VCaP (cell line): ENCODE data around the gene HSPB7.
"Not testable (repeated sequence)": the region's sequence is repeated elsewhere in the genome, so short reads cannot be mapped to it uniquely, and the experiment has no call there.

ENCODE experiments used
- H3K27ac ChIP-seq: fragments of 450-650 bp; 2 replicates; pipeline ENCODE4 v1.5.1; 2017
- TF ChIP-seq, protein P1 (sequence below): fragments of 450-650 bp; conservative IDR thresholded peaks from 2 replicates; pipeline ENCODE4 v1.5.1; 2017; ENCODE audit warnings: mild to moderate bottlenecking, moderate library complexity

The HSPB7 gene

DNA sequence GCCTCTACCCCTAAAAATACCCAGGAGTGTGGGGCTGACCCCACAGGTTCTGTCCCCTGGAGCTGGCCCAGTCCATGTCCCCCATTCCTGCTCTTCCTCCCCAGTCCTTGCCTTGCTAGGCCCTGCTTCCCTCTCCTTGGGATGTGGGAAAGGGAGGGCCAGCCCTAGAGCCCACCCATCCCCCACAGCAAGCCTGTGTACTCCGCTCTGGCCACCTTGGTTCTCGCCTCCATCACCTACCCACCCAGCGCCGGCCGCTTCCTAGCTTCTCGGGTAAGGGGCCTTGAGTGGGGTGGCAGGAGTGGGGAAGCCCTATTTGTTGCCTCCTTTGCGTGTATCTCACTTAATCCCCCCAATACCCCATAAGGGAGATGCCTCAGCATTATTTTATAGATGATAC, 32.5 kb upstream of the HSPB7 start:
- TF ChIP-seq, protein P1, sequence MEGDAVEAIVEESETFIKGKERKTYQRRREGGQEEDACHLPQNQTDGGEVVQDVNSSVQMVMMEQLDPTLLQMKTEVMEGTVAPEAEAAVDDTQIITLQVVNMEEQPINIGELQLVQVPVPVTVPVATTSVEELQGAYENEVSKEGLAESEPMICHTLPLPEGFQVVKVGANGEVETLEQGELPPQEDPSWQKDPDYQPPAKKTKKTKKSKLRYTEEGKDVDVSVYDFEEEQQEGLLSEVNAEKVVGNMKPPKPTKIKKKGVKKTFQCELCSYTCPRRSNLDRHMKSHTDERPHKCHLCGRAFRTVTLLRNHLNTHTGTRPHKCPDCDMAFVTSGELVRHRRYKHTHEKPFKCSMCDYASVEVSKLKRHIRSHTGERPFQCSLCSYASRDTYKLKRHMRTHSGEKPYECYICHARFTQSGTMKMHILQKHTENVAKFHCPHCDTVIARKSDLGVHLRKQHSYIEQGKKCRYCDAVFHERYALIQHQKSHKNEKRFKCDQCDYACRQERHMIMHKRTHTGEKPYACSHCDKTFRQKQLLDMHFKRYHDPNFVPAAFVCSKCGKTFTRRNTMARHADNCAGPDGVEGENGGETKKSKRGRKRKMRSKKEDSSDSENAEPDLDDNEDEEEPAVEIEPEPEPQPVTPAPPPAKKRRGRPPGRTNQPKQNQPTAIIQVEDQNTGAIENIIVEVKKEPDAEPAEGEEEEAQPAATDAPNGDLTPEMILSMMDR, result no peak
- no peak overlapping the region for H3K27ac ChIP-seq

DNA sequence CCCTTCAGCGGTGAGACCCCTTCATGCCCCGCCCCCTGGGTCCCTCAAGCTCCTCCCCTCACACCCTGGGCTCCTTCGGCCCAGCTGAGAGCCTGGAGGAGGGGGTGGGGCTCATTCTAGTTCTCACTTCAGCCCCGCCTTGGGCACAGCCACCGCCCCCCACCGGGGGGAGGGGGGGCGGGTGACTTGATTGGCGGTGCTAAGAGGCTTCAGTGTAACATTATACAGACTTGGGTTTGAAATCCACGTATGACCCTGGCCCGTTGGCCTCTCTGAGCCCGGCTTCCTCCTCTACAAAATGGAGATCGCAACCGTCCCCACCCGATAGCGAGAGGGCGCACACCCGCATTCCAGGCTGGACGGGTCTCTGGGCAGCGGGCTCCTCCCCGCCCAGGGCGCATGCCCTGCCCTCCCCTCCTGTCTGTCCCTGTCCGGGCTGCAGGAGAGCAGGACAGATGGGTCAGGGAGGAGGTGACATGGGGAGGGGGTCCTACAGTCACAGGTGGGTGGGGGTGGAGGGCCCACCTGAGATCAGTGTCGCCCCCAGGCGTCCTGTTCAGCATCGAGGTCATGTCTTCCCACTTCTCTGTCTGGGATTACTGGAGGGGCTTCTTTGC, 30.8 kb upstream of the HSPB7 start:
- TF ChIP-seq, protein P1, result 0 out of 2 replicates have a peak, but pooled peaks have one; percentile 6
- H3K27ac ChIP-seq, result peak overlapping the region; percentile 43; the same call in 1 of the 2 replicates

DNA sequence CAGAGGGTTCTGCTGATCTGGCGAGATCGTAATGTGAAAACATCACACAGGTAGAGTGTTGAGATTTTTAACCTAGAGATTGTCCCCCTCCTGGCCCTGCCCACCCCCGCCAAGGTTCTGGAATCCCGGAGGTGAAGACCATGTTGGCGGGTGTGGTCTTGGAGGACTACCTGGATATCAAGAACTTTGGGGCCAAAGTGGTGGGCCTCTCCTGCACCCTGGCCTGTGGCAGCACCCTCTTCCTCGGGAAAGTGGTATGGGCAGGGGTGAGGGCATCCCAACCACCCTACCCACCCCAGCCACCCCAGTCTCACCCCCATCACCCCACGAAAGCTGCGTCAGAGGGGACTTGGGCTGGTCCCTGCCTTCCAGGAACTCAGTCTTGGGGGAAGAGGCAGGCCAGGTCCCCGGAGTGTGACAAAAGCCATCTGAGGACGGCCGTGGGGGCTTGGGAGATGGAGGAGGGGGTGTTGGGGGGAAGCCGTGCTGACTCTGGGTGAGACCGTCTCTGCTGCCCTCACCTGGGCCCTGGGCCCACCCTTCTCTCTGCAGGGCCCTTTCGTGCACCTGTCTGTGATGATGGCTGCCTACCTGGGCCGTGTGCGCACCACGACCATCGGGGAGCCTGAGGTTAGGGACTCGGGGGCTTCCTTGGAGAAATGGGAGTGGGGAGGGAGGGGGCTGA, 30.1 kb upstream of the HSPB7 start:
- no peak overlapping the region for H3K27ac ChIP-seq
- TF ChIP-seq, protein P1, result no peak

DNA sequence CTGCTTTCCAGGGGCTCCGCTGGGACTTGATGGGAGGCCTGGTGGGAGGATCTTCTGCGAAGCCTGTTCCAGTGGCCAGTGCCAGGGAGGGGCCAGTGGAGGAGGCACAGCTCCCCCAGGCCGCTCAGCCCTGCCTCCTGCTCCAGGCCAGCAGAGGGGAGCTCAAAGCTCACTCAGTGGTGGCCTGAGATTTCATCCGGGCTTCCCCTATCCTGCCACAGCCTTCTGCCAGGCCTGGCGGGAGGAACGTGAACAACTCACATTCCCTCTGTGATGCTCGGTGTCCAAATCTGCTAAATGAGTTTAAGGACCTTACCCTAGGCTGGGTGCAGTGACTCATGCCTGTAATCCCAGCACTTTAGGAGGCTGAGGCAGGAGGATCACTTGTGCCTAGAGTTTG, 29.0 kb upstream of the HSPB7 start:
- no peak overlapping the region for H3K27ac ChIP-seq
- TF ChIP-seq, protein P1, result no peak

DNA sequence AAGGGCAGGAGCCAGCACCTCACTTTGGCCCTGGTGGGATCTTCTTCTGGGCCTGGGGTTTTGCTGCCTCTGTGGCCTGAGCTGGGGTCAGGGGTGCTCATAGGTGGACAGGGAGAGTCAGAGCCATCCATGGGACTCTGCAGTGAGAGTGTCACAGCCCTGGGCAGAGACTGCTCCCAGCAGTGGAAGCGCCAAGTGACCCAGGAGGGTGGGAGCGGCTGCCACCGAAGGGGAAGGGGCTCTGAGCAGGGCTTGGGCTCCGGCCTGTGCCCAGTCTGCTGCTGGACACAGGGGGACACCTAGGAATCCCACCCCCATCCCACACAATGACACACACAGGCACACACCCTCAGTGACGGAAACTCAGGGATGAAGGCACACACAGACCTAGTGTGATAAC, 26.1 kb upstream of the HSPB7 start:
- H3K27ac ChIP-seq, result no peak overlapping the region

DNA sequence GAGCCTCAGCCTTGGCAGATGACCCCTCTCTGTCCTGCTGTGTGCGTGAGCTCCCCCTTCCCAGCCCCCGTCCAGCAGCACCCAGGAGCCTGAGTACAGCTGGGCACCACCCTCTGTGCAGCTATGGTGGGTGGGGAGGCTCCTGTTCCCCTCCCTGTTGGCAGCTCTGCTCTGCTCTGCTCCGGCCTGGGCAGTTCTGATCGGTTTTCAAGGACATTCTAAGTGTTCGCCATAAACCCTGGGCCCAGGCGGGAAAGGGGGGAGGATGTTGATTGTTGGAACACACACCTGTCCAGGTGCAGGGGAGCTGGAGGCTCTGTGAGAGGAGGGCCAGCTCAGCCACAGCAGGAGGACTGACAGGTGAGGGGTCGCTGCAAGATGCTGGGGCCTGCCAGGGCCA, 25.7 kb upstream of the HSPB7 start, which contains the start of gene CLCNKB:
CLCNKB (plus strand) TSS at position 262 of the 400 bp plus-strand sequence. CDS start 711 bp downstream, outside the sequence.
- TF ChIP-seq, protein P1, result no peak
- H3K27ac ChIP-seq, result no peak within 1 kb of the TSS

More for the DNA sequence above, 26.1 kb upstream of the HSPB7 start:
- TF ChIP-seq, protein P1, result no peak

DNA sequence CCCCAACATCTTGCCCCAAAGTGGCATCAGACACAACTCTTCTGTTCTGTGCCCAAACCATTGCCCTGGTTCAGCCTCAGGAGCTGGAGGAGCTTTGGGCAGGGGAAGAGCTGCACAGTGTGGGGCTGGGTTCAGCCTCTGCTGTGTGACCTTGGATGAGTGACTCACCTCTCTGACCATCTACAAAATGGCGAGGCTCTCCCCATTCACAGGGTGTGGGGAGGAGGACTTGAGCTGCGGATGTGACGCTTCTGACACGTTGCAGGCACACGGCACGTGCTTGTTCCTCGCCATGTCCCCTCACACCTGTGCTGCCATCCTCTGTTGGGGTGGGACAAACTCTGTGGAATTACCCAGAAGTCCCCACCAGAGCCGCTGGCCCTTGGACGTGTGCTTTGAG, 24.8 kb upstream of the HSPB7 start:
- H3K27ac ChIP-seq, result not testable (repeated sequence)

DNA sequence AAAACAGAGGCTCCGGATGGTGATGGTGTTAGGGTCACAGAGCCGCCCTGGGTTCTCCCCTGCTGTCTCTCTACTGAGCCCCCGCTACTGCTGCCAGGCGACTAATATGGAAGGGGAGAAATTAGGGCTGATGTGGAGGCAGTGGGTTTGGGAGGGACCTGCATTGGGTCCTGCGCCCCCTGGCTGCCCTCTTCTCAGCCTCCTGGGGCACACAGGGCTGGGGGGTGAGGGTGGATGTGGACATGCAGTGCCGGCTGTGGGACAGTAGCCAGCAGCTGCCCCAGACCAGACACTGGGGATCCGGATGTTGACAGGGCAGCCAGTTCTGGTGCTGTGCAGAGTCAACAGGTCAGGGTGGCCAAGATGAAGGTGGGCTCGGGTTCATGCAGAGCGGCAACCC, 24.3 kb upstream of the HSPB7 start:
- TF ChIP-seq, protein P1, result 0 out of 2 replicates have a peak, but pooled peaks have one; percentile 16
- H3K27ac ChIP-seq, result no peak overlapping the region
